HG02943 (cell line): Measurements from ENCODE around the gene FXN.
"Not testable (repeated sequence)": the region's sequence is repeated elsewhere in the genome, so short reads cannot be mapped to it uniquely, and the experiment has no call there.

ENCODE experiments used
- ATAC-seq: cut with Tn5 transposase; IDR thresholded peaks from one replicate; pipeline ENCODE4 v1.9.1; 2021; ENCODE audit warnings: mild to moderate bottlenecking, low read depth, moderate library complexity; ENCODE audit not compliant: unreplicated experiment

The FXN gene

DNA sequence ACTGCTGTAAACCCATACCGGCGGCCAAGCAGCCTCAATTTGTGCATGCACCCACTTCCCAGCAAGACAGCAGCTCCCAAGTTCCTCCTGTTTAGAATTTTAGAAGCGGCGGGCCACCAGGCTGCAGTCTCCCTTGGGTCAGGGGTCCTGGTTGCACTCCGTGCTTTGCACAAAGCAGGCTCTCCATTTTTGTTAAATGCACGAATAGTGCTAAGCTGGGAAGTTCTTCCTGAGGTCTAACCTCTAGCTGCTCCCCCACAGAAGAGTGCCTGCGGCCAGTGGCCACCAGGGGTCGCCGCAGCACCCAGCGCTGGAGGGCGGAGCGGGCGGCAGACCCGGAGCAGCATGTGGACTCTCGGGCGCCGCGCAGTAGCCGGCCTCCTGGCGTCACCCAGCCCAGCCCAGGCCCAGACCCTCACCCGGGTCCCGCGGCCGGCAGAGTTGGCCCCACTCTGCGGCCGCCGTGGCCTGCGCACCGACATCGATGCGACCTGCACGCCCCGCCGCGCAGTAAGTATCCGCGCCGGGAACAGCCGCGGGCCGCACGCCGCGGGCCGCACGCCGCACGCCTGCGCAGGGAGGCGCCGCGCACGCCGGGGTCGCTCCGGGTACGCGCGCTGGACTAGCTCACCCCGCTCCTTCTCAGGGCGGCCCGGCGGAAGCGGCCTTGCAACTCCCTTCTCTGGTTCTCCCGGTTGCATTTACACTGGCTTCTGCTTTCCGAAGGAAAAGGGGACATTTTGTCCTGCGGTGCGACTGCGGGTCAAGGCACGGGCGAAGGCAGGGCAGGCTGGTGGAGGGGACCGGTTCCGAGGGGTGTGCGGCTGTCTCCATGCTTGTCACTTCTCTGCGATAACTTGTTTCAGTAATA is at the start of gene FXN:
Gene FXN, plus strand, starts transcription at position 315 of the 871 bp plus-strand sequence. Its CDS starts 31 bp downstream, at position 346.
- peak; percentile 92 for ATAC-seq

DNA sequence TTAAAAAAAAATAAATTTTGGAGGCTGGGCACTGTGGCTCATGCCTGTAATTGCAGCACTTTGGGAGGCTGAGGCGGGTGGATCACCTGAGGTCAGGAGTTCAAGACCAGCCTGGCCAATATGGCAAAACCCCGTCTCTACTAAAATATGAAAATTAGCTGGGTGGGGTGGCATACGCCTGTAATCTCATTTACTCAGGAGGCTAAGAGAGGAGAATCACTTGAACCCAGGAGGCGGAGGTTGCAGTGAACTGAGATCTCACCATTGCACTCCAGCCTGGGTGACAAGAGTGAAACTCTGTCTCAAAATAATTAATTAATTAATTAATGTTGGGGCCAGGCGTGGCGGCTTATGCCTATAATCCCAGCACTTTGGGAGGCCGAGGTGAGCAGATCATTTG is 48.6 kb upstream of the FXN start:
- not testable (repeated sequence) for ATAC-seq

DNA sequence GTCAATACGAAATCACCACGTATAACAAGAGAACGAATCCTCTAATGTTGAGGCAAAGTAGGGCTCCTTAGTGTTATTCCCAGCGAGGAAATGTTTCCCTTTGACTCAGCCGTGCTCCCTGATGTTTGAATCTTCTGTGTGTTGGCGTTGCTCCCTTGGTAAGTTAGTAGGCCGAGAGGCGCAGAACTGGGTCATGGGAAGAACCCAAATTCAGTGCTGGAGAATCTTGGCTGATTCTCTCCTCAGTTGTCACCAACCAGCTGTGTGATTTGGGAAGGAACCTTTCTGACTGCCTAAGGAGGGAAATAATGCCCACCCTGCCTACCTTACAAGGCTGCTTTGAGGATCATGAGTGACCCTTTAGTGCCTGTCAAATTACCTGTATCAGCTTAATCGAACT is 44.1 kb upstream of the FXN start:
- ATAC-seq, result no peak

DNA sequence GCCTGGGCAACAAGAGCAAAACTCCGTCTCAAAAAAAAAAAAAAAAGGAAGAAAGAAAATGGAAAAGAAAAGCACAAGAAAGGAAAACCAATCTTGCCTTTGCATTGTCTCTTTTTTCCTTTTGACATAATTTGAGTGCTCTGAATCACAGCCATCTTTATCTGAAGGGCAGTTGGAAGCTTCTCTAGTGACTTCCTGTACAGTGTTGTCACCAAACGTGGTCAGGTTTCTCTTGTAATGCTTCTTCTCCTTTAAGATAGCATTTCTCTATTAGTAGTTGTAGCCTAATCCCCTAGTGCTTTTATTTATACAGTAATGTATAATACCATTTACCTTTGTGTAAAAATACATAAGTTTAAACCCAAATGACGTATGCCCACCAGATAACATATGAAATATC is 39.8 kb upstream of the FXN start:
- ATAC-seq, result no peak

DNA sequence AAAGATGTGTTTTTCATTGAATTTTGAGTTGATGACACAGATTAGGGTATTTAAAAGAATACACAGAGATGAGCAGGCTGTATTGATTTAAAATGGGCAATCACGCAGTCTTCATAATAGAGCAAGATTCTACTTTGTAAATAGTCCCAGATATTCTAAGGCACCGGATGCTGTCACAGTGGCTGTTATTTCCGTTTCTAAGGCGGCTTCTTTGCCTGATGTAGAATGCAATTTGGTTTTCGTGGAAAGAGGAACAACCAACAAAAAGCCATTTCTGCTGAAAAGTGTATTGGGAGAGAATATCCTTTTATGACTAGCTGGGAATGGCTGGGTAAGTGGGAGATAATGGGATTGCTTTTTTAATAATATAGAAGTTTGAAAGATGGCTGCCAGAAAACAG is 39.1 kb upstream of the FXN start:
- ATAC-seq, result no peak

DNA sequence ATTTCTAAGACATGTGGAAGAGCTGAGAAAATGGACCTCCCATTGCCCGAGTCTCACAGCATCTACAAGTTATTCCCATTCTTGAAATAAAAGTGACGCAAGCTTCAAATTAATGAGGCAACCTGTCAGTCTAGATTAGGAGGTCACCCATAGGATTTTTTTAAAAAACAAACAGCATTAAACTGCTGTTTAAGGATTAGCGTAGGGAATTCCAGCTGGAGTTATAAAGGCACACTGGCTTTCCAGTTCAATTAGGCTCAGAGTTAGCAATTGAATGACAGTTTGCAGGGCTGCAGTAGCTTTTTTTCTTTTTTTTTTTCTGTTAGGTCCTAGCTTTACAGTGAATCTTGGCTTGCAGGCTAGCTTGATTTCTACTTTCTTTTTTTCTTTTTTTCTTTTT is 37.9 kb upstream of the FXN start:
- no peak for ATAC-seq

DNA sequence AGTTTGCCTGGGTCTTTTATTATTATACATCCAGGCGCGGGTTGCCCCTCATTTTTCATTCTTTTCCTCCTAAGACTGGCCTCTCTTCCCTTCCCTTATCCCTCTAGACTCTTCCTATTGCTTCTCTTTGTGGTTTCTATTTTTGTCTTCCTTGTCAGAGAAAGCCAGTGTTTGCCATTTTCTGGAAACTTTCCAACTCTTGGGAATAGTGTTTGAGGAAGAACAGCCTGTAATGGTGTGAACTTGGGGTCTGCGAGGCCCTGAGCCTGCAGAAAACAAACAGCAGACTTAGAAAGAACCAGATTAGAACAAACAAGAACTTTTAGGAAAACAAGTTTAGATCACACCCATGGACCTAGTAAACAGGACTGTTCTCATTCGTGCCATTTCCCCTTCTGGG is 37.2 kb upstream of the FXN start:
- ATAC-seq, result no peak

DNA sequence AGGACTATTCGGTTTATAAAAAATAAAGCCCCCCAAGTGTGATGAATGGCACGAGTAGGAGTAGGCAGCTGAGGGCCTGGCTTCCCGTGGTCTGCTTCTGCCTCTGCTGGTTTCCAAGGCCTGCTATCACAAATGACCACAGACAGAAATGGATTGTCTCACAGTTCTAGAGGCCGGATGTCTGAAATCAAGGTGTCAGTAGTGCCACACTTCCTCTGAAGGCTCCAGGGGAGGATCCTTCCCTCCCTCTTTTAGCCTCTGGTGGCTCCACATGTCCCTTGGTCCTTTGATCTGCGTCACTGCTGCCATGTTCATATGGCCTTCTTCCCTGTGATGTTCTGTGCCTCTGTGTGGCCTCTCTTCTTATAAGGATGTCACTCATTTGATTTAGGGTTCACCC is 36.7 kb upstream of the FXN start:
- no peak for ATAC-seq

DNA sequence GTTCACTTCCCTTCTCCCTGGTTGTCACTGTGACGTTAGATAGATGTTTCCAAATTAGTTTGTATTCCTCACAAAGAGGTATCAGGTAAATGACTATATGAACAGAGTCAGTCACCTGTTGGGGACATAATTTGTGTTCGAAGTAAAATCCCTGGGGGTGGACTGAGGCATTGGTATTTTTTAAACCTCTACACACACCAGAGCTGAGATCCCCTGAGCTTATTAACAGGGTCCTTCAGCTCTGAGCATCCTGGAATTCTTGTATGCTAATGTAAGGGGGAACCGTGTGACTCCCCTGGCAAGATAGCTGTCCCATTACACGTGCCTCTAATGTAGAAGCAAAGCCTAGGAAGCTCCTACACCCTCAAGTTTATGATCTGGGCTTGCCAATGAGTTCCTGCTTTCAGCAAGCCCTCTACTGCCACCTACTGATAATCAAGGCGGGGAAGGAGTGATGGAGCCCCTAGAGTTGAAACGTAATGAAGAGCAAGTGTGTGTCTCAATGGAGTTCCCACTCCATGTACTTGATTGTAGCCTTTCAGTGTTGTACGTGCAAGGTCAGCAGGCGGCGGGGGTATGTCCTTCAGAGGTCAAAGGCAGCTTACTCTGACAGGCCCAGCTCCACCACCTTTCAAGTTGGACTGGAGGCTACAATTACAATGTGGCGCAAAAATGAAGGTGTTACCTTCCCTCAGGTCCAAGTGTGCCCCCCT is 36.0 kb upstream of the FXN start:
- no peak for ATAC-seq

DNA sequence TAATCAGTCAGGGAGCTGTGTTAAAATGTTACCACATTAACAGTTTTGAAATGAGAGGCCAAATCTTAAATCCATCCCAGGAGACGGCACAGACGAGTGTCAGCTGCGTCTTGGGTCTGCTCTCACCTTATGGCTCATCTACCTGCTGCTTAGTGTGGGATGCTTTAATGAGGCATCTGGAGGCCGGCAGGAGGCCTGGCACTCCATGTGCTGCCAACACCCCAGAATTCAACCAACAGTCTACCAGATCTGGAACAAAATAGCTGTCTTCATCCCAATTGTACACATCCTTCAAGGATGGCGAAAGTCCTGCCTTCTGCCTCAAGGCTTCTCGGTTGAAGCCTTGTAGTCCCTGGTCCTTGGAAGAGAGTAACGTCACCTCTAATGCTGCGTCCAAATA is 33.6 kb upstream of the FXN start:
- no peak for ATAC-seq

DNA sequence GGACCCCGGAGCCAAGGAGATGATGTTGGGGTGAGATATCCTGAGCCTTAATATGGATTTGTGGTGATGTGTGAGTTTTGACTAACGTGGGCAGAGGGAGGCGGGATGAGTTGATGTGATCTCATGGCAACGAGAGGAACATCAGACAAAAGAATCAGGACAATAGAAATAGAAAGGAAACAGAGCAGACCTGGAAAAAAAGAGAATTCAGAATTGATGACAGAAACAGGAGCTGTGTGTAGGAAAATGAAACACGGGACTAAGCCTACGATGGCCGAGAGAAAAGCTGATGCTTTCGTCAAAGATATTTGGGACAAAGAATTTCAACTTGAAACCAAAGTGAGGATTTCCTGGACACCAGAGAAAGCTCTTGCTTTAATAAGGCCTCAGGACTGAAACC is 32.5 kb upstream of the FXN start:
- no peak for ATAC-seq

DNA sequence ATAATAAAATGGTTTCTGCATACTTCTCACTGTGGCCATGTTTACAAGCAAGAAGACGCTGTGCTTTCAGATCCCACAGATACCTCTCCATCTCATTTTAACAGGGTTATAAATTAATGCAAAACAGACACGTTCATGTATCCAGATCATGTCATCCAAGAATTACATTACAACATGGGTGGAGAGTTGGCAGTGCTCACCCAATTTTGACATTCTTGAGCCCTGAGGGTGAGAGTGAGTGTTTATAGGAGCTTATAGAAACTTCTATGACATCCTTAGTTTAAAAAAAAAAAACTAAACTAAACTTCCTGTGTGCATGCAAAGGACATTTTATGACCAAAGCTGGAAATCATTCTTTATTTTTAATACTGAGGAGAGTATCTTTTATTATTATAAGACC is 30.7 kb upstream of the FXN start:
- ATAC-seq, result no peak

DNA sequence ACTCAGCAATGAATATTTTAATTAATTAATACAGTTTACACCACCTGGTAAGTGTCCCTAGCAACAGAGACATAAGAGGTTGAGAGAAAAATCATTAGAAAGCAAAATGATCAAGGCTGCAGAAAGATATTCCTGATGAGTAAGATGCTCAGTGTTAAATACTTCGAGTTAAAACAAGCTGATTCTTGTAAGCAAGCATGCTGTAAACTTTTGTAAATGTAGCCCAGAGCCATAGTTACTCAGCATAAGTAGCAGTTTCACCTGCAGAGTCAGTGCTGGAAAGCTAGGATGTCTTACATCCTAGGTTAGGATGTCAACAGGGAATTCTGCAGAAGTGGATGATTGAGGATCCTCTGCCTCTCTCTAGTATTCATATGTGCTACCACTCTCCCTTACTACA is 25.8 kb upstream of the FXN start:
- no peak for ATAC-seq

DNA sequence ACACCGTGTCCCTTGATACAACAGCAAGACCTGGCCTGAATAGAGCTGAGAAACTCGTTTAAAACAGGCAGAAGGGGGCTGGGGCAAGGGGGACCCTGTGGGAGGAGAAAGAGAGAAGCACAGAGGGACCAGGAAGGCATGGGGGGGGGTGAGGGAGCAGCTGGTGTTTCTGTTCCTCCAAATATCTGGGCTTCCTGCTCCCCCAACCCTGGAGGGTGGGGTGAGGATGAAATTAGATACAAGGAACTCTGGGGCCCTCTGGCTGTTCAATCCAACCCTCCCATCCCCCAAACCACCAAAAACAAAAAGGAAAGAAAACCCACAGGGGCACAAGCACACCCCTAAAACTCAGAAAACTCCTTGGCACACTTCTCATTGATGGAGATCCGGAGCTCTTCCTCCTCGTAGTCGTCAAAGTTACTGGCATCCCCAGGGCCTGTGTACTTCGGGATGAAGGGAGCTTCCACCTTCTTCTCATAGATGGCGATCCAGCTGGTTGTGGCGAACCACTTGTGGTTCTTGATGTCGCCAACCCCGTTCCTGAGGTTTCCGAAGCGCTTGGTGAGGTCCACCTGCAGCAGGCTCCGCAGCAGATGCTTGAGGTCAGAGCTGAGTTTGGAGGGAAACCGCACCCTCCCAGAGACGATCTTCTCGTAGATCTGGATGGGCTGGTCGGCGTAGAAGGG is 22.7 kb upstream of the FXN start:
- ATAC-seq, result no peak

DNA sequence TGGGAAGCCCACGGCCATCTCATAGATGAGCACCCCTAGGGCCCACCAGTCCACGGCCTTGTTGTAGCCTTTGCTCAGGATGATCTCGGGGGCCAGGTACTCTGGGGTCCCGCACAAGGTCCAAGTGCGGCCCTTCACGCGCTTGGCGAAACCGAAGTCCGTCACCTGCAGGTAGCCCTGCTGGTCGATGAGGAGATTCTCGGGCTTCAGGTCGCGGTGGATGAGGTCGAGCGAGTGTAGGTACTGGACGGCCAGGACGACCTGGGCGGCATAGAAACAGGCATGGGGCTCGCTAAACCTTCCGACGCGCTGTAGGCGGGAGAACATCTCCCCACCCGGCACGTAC is 22.2 kb upstream of the FXN start:
- no peak for ATAC-seq

DNA sequence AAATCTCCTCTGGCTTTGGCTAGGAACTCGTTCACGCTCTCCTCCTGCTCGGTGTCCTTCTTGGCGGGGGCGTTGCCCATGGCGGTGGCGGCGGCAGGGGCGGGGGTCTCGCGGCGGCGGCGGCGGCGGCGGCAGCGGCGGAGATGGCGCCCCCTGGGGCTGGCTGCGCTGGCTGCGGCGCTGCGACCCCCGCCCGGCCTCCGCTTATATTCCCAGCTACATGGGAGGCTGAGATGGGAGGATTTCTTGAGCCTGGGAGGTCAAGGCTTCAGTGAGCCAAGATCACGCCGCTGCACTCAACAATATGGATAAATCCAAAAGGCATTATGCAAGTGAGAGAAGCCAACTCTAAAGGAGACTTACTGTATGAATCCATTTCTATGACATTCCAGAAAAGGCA is 21.5 kb upstream of the FXN start, which contains the start of gene PRKACG:
Gene PRKACG, minus strand, starts transcription at position 101 of the 400 bp plus-strand sequence. Its CDS starts 21 bp downstream, at position 80.
- no peak for ATAC-seq

DNA sequence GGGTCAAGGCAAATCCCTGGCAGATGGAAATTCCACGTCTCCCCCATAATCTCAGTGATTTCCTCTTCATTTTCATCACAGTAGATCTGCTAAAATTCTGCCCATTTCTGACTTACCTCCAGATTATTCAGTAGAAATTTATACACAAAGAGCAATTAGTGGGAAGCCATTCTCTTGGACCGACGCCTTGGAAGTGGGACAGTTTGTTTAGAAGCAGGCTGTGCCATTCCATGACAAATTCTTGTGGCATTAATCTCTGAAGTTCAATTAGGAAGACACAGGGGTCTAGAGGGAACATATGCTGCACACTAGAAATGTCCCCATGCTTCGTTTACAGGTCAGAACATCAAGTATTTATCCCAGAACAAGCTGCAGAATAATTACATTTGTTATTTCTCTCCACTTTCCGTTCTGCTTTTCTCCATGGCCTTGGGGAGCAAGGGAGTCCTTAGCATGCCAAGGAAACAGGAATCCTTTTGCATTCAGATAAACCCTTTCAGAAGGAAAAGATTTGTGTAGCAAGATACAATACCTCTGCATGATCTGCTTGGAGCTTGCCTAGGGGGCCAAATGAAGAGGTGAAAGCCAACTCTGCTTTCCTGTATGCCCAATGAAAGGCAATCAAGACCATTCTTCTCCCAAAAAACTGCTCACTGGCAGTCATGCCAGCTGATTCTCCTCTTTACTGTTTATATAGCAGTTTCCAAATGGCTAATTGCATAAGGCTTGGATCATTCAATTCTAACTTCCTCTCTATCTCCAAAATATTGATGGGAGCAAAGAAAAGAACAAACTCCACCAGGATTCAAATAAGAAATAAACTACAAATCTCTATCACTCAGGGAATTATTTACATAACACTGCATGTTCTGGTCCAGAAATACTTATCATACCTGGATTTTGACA is 19.1 kb upstream of the FXN start:
- ATAC-seq, result no peak

DNA sequence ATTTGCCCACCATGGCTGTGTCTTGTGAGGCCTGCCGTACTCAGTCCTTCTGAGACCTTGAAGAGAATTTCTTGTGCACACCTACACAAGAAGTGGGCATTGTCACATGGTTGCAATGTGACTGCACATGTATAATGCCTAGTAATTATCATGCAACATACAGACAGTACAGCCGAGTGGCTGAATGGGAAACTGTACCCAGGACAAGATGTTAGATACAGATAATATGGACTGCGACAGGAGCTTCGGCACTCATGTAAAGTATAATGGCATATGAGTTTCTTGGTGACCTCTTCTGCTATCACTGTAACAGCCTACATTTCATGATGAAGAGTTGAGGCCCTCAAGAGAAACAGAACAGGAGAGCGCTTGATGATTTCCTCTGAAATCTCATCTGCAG is 16.8 kb upstream of the FXN start:
- ATAC-seq, result no peak

DNA sequence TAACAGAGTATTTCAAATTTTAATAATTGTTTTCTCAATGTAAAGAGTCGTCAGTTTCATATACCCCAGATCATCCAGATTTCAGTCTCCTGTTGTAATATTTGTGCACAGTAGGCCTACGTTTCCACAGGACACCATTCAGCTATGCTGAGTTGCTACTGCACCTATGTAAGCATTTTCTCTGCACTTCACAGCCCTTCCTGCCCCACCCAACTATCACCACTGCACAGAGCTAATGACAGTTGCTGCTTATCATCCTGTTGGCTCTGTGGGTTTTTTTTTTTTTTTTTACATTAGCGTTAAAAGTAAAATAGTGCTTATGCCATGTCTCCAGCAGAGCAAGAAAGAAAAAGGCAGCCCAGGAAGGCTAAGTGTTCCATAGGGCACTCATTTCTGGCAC is 15.7 kb upstream of the FXN start:
- no peak for ATAC-seq
